ENCODE results near the gene TUT1. TPM values are rescaled to one million over a fixed set of nuclear protein-coding genes. Genes with fewer than 3 reads are reported as not detected.
"Not testable (repeated sequence)": the region's sequence is repeated elsewhere in the genome, so short reads cannot be mapped to it uniquely, and the experiment has no call there.

Gene TUT1
- total RNA-seq, 2 donors from 2014 or later: 11.1 to 26.2 TPM

DNA sequence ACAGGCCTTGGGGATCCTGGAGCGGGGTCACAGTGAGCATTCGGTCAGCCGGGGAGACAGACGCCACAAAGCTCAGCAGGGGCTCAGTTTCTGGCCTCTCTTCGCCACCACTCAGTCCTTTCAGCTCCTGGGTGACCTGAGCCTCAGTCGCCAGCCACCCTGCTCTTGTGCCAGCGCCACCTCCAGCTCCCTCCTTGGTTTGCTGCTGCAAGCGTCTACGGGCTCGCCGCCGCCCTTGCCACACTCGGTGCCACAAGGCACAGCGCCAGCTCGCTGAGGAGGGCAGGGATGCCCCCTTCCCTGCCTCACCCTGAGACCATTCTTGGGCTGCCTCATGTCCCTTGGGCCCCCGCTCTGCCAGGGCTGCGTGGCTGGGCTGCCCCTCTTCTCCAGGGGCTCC, 16.2 kb downstream of the TUT1 start:
- no peaks in the 10 kb centered on the region for H3K27me3 ChIP-seq
- H3K4me1 ChIP-seq: peaks cover 18% of the 10 kb centered on the region
- H3K9ac ChIP-seq (ENCODE audit: low read depth in 2 of 2, low read length in 2 of 2): peak overlapping the region; percentile 52 to 98
- no peaks in the 10 kb centered on the region for H3K36me3 ChIP-seq
- intact Hi-C loops (cut with DNase I): no loop called here
- H3K4me3 ChIP-seq: peak overlapping the region; percentile 85
- peak; percentile 65 for DNase-seq
- TF ChIP-seq, protein P1, sequence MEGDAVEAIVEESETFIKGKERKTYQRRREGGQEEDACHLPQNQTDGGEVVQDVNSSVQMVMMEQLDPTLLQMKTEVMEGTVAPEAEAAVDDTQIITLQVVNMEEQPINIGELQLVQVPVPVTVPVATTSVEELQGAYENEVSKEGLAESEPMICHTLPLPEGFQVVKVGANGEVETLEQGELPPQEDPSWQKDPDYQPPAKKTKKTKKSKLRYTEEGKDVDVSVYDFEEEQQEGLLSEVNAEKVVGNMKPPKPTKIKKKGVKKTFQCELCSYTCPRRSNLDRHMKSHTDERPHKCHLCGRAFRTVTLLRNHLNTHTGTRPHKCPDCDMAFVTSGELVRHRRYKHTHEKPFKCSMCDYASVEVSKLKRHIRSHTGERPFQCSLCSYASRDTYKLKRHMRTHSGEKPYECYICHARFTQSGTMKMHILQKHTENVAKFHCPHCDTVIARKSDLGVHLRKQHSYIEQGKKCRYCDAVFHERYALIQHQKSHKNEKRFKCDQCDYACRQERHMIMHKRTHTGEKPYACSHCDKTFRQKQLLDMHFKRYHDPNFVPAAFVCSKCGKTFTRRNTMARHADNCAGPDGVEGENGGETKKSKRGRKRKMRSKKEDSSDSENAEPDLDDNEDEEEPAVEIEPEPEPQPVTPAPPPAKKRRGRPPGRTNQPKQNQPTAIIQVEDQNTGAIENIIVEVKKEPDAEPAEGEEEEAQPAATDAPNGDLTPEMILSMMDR (IDR thresholded peaks at IDR 0.05): no peak
- H3K27ac ChIP-seq: peak overlapping the region; percentile 89
- H3K9me3 ChIP-seq: no peaks in the 10 kb centered on the region

DNA sequence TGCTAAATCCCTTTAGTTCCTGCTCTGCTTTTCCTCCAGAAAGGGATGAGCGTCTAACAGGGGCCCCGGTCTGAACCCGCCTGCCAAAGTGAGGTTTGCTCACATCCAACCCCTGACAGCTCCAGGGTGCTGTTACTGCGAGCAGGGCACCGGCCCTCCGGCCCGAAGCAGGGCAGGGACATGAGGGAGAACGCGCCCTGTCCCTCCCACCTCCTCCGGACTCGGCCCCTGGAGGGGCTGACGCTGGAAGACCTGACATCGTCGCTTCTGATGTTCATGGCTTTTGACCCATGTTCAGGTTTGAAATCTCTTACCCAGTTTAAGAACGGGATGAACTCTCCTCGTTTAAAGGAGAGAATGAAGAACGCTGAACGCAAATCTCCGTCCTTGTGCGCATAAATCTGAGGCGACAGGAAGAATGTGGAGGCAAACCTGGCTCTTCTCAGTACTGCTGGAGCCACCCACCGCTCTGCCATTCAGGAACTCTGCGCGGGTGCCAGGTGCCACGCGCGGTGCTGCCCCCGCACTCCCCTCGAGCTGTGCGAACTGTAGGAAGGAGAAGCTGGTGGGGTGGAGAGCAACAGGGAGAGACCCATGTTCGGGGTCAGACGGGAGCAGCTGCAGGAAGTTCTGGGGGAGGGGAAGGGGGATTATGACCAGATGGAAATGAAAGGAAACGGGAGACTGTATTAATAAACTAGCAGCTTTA, 16.8 kb downstream of the TUT1 start:
- Histone ChIP-seq H3K9ac (ENCODE audit: low read depth in 2 of 2, low read length in 2 of 2) (peak overlapping the region; percentile 87 to 98), H3K27ac (peak overlapping the region; percentile 89), H3K36me3 (no peaks in the 10 kb centered on the region), H3K9me3 (no peaks in the 10 kb centered on the region), H3K4me3 (peak overlapping the region; percentile 85), H3K4me1 (peaks cover 18% of the 10 kb centered on the region), H3K27me3 (no peaks in the 10 kb centered on the region)
- intact Hi-C loops (cut with DNase I): no loop called here
- peak; percentile 50 for DNase-seq
- TF ChIP-seq, protein P1 (IDR thresholded peaks at IDR 0.05): no peak

DNA sequence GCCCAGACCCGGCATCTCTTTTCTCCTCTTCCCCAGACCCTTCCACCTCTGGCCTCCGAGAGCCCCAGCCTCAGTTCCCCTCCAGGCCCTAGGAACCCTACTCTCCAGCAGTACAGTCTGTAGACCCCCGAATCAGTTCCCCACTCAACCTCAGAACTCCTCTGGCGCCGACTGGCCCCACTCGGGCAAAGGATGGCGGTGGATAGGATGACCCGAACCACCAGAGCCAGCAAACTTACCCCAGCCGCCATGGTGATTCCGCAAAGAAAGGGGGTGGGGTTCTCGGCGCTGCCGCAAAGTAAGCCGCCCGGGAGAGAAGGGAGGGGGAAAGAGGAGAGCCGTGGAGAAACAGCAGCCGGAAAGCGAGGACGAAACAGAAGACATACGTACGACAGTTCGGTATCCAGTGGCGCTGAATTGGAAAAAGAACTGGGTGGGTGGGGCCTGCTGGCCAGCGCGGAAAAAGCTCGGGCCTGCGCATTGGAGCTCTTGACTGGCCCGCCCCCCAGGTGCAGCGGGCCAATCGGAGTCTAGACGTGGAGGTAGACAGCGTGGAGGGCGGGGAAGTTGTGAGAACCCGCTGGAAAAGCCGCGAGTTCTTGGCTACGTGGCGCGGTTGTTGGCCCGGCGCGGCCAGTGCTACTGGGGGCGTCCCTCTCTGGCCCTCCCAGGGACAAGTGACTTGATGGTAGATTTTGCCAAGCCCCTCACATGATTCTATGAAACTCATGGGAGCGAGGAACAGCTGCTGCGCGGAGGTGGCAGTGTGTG, 17.5 kb downstream of the TUT1 start, which contains the start of gene EEF1G:
TSS of gene EEF1G (minus strand) at position 300 of the 771 bp plus-strand sequence. CDS start at position 251, 49 bp downstream.
- Histone ChIP-seq H3K9ac (ENCODE audit: low read depth in 2 of 2, low read length in 2 of 2) (peak within 1 kb of the TSS; percentile 87 to 98), H3K27me3 (no peaks in the 10 kb centered on the region), H3K4me1 (peaks cover 18% of the 10 kb centered on the region), H3K4me3 (peak within 1 kb of the TSS; percentile 85), H3K9me3 (no peaks in the 10 kb centered on the region), H3K36me3 (no peaks in the 10 kb centered on the region), H3K27ac (peak within 1 kb of the TSS; percentile 89)
- TF ChIP-seq, protein P1 (IDR thresholded peaks at IDR 0.05): no peak
- intact Hi-C loops (cut with DNase I): no loop called here
- peak; percentile 99 for DNase-seq

DNA sequence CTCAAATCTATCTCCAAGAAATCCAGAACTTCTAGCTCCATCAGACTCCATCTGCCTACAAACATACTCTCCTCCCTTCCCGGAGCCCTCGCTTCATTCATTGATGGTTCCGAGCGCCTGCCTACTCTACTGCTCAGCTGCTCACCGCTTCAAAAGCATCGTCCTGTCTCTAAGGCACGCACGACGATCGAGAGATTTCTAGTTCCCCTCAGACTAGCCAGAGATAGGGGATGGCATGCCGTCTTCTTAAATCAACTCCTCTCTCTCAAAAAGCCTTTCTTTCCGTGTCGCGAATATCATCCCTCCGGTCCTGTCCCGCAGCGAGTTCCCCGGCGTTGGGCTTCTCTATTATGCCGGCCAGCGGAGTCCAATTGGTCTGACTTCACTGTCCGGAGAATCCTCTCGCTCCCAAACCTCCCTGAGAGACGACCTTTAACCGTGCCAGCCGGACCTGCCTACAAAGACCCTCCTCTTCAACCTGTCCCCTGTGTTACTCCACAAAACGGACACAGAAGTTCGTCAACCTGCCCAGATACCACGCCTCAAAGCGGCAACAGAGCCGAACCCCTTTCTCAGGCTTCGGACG, 18.2 kb downstream of the TUT1 start:
- H3K4me3 ChIP-seq: peak overlapping the region; percentile 85
- H3K27ac ChIP-seq: peak overlapping the region; percentile 77
- DNase-seq: no peak
- no peaks in the 10 kb centered on the region for H3K9me3 ChIP-seq
- TF ChIP-seq, protein P1 (IDR thresholded peaks at IDR 0.05): no peak
- peak overlapping the region; percentile 75 to 98 for H3K9ac ChIP-seq (ENCODE audit: low read depth in 2 of 2, low read length in 2 of 2)
- no peaks in the 10 kb centered on the region for H3K27me3 ChIP-seq
- H3K4me1 ChIP-seq: peaks cover 18% of the 10 kb centered on the region
- intact Hi-C loops (cut with DNase I): no loop called here
- H3K36me3 ChIP-seq: no peaks in the 10 kb centered on the region

DNA sequence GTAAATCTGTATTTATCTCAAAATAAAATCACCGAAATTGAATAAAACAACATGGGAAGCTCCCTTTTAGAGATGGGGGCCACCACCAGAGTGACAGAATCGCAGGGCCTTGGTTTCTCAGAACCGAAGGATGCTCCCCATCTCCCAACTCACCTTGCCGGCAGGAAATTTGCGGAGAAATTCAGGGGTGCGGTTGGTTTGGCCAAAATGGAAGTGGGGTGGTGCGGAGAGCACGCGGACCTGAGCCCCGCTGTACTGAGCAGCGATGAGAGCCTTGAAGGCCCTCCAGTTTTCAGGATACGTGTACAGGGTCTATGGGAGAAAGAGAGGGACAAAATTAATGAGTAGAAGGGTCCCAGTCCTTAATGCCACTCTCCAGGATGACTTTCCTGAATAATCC, 18.9 kb downstream of the TUT1 start:
- no peaks in the 10 kb centered on the region for H3K9me3 ChIP-seq
- intact Hi-C loops (cut with DNase I): no loop called here
- no peaks in the 10 kb centered on the region for H3K27me3 ChIP-seq
- H3K4me3 ChIP-seq: peak overlapping the region; percentile 85
- DNase-seq: no peak
- no peak overlapping the region for H3K27ac ChIP-seq
- peaks cover 3% of the 10 kb centered on the region for H3K36me3 ChIP-seq
- H3K9ac ChIP-seq (ENCODE audit: low read depth in 2 of 2, low read length in 2 of 2): peak overlapping the region in 1 of 2 donors; percentile 98
- peaks cover 18% of the 10 kb centered on the region for H3K4me1 ChIP-seq
- TF ChIP-seq, protein P1 (IDR thresholded peaks at IDR 0.05): no peak

DNA sequence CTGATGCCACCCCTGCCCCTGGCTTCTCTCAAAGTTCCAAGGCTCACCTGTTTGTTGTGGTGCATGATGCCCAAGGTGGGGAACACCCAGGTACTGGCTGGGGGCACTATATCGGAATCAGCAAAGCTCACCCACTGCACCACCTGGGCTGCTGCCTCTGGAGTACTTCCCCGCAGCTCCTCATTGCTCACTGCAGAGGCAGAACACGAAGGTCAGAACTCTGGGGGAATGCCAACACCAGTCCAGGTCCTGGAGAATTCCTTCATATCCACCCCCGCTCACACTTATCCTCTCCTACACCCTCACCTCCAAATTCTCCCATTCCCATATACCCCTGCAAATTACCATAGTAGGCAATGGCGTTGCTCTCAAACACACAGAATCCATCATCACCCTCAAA, 19.8 kb downstream of the TUT1 start:
- H3K4me3 ChIP-seq; H3K36me3 ChIP-seq; DNase-seq; H3K9me3 ChIP-seq; H3K27ac ChIP-seq; H3K9ac ChIP-seq (ENCODE audit: low read depth in 2 of 2, low read length in 2 of 2); H3K27me3 ChIP-seq; intact Hi-C loops (cut with DNase I): not testable (repeated sequence)
- H3K4me1 ChIP-seq: peaks cover 12% of the 10 kb centered on the region

DNA sequence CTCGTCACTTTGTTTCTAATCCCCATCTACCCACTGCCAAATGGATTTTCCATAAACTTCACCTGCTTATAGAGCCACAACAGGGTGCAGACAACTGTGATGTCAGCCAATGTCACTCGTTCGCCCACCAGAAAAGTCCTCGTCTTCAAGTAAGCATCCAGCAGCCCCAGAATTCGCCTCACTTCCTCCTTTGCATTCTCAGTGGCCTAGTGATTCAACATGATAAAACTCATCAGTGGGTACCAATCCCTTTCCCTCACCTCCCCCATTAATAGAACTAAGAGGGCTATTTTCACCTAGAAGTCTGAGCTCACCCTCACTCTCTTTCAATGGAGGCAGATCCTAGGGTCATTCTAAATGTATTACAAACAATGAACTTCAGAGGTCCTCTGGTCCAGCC, 20.4 kb downstream of the TUT1 start:
- H3K4me1 ChIP-seq: peaks cover 12% of the 10 kb centered on the region
- intact Hi-C loops (cut with DNase I); H3K9me3 ChIP-seq; H3K27me3 ChIP-seq; H3K4me3 ChIP-seq; DNase-seq; H3K36me3 ChIP-seq; H3K9ac ChIP-seq (ENCODE audit: low read depth in 2 of 2, low read length in 2 of 2); H3K27ac ChIP-seq: not testable (repeated sequence)
